ENCODE data around the gene SETD1A.

The SETD1A gene

DNA sequence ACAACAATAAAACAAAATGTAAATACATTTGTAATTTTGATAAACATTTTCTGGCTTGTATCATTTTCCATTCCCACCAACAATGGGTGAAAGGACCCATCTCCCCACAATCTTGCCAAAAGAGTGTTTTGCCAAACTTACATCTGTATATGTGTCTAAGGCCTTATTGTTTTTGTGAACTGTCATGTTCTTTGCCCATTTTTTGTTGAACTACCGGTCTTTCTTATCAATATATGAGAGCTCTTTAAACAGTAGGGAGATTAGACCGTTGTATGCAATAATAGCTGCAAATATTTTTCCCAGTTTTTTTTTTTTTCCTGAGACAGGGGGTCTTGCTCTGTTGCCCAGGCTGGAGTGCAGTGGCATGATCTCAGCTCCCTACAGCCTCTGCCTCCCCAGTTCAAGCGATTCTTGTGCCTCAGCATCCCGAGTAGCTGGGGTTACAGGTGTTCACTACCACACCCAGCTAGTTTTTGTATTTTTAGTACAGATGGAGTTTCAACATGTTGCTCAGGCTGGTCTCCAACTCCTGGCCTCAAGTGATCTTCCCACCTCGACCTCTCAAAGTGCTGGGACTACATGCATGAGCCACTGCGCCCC, 66.2 kb downstream of the SETD1A start:
- H3K4me1 ChIP-seq (ENCODE audit: control insufficient read depth, insufficient read depth, low read length, poor library complexity, severe bottlenecking), result no peaks in the 10 kb centered on the region
- 80 to 95% methylated on average over 2 to 5 of the region's 6 CpGs for WGBS, 2 experiments (ENCODE audit: insufficient coverage in 2 of 2)
- H3K27ac ChIP-seq (ENCODE audit: low read depth, low read length, severe bottlenecking), result no peak overlapping the region
- no peaks in the 10 kb centered on the region for H3K36me3 ChIP-seq (ENCODE audit: control insufficient read depth, insufficient read depth, low read length)
- no peaks in the 10 kb centered on the region for H3K9me3 ChIP-seq (ENCODE audit: control insufficient read depth, low read length)
- H3K4me3 ChIP-seq (ENCODE audit: extremely low read depth, insufficient read depth, low read length, poor library complexity, severe bottlenecking), result no peak overlapping the region

DNA sequence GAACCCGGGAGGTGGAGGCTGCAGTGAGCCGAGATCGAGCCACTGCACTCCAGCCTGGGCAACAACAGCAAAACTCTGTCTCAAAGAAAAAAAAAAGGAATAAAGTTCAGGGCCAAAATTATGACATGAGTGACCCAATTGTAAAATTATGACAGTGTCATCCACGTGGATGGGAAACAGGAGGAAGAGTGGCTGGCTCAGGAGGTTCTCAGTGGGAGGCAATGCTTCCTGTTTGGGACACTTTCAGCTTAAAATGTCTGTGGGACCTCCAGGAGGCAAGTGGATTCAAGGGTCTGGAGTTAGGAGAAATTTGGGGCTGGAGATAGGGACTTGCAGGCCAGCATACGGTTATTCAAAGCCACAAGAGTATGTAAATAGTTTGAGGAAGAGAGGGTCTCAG, 67.8 kb downstream of the SETD1A start:
- Histone ChIP-seq H3K27ac (ENCODE audit: low read depth, low read length, severe bottlenecking) (no peak overlapping the region), H3K36me3 (ENCODE audit: control insufficient read depth, insufficient read depth, low read length) (no peaks in the 10 kb centered on the region), H3K4me1 (ENCODE audit: control insufficient read depth, insufficient read depth, low read length, poor library complexity, severe bottlenecking) (no peaks in the 10 kb centered on the region), H3K4me3 (ENCODE audit: extremely low read depth, insufficient read depth, low read length, poor library complexity, severe bottlenecking) (no peak overlapping the region), H3K9me3 (ENCODE audit: control insufficient read depth, low read length) (no peaks in the 10 kb centered on the region)
- 87 to 91% methylated on average over 5 of the region's 5 CpGs for WGBS, 2 experiments (ENCODE audit: insufficient coverage in 2 of 2)

DNA sequence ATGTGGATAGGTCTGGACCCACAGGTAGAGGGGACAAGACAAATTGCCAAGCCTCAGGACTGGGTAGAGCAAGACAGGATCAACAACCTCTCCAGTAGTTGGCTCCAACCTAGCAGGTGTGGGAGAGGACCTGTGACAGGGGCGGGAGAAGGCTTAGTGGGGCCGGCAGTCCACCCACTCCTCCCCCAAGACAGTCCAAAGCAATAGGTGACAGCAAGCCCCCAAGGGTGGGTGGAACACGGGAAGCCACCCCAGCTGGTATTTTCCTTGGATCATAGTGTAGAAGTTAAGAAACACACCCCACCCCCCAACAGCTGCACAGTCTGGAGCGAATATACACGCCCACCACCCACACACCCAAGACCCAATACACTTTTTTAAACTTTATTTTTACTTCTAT, 71.7 kb downstream of the SETD1A start:
- Histone ChIP-seq H3K36me3 (ENCODE audit: control insufficient read depth, insufficient read depth, low read length) (no peaks in the 10 kb centered on the region), H3K4me1 (ENCODE audit: control insufficient read depth, insufficient read depth, low read length, poor library complexity, severe bottlenecking) (peaks cover 10% of the 10 kb centered on the region), H3K9me3 (ENCODE audit: control insufficient read depth, low read length) (no peaks in the 10 kb centered on the region), H3K4me3 (ENCODE audit: extremely low read depth, insufficient read depth, low read length, poor library complexity, severe bottlenecking) (no peak overlapping the region), H3K27ac (ENCODE audit: low read depth, low read length, severe bottlenecking) (no peak overlapping the region)
- no CpG with 5 or more reads among the region's 5 CpGs for WGBS, 2 experiments (ENCODE audit: insufficient coverage in 2 of 2)

DNA sequence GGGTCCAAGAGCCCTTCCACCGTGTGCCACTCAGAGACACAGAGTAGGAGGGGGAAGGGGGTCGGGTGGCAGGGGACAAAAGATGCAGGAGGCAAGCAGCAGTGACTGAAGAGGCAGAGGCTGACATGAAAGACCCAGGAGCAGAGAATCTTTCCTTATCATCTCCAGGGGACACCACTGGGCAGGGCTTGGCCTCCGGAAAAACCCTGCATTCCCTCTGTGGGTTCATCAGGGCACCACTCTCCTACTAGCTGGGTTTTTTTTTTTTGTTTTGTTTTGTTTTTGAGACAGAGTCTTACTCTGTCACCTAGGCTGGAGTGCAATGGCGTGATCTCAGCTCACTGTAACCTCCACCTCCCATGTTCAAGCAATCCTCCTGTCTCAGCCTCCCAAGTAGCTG, 73.7 kb downstream of the SETD1A start:
- H3K27ac ChIP-seq (ENCODE audit: low read depth, low read length, severe bottlenecking), result no peak overlapping the region
- H3K4me3 ChIP-seq (ENCODE audit: extremely low read depth, insufficient read depth, low read length, poor library complexity, severe bottlenecking), result no peak overlapping the region
- H3K36me3 ChIP-seq (ENCODE audit: control insufficient read depth, insufficient read depth, low read length), result peaks cover 17% of the 10 kb centered on the region
- H3K9me3 ChIP-seq (ENCODE audit: control insufficient read depth, low read length), result no peaks in the 10 kb centered on the region
- WGBS, 2 experiments (ENCODE audit: insufficient coverage in 2 of 2), result 50 to 72% methylated on average over 1 to 2 of the region's 4 CpGs
- peaks cover 10% of the 10 kb centered on the region for H3K4me1 ChIP-seq (ENCODE audit: control insufficient read depth, insufficient read depth, low read length, poor library complexity, severe bottlenecking)

DNA sequence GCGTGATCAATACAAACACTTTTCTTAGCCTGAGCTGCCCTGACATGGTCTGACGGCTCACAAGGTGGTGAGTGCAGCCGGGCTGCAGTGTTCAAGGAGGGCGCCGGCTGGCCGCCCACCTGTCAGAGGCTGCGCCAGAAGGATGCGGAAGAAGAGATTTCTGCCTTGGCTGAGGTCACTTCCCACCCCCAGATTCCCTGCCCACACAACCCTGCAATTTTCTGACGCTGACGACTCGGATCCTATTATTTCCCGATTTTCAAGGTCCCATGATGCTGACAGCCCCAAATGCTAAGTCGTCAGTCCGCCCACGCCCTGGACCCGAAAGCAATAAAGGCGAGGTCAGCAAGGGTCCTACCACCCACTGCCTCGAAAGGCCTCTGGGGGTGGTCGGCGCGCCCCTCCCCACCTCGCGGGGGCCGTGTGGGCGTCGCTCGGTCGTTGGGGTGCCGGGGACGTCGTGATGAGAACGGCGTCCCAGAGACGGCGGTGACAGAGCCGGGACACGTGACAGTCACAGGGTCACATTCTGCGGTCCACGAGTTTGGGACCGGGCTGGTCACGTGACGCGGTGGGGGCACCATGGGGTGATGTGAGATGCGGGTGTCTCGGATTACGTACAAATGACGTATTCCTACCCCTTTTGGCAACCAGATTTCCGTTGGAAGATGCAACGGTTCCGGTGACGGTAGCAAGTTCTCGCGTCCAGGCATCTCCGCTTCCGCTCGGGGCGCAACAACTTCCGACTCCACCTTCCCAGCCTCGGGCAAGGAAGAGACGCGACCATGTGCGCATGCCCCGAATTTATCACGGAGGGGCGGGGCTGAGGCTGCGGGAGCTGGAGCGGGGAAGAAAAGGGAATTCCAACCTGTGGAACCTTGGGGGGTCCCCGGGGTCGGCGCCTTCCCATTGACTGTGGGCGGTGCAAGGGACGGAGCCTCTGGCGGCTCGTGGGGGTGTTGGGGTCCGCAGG, 75.5 kb downstream of the SETD1A start, which contains the start of gene STX4:
Gene STX4 (plus strand): TSS at position 823 of the 973 bp plus-strand sequence. CDS start 248 bp downstream, outside the sequence.
- H3K36me3 ChIP-seq (ENCODE audit: control insufficient read depth, insufficient read depth, low read length), result peaks cover 23% of the 10 kb centered on the region
- H3K4me1 ChIP-seq (ENCODE audit: control insufficient read depth, insufficient read depth, low read length, poor library complexity, severe bottlenecking), result peaks cover 10% of the 10 kb centered on the region
- peak within 1 kb of the TSS; percentile 99 for H3K4me3 ChIP-seq (ENCODE audit: extremely low read depth, insufficient read depth, low read length, poor library complexity, severe bottlenecking)
- WGBS, 2 experiments (ENCODE audit: insufficient coverage in 2 of 2), result 2 to 4% methylated on average over 55 to 72 of the region's 75 CpGs
- H3K27ac ChIP-seq (ENCODE audit: low read depth, low read length, severe bottlenecking), result peak within 1 kb of the TSS; percentile 83
- no peaks in the 10 kb centered on the region for H3K9me3 ChIP-seq (ENCODE audit: control insufficient read depth, low read length)

DNA sequence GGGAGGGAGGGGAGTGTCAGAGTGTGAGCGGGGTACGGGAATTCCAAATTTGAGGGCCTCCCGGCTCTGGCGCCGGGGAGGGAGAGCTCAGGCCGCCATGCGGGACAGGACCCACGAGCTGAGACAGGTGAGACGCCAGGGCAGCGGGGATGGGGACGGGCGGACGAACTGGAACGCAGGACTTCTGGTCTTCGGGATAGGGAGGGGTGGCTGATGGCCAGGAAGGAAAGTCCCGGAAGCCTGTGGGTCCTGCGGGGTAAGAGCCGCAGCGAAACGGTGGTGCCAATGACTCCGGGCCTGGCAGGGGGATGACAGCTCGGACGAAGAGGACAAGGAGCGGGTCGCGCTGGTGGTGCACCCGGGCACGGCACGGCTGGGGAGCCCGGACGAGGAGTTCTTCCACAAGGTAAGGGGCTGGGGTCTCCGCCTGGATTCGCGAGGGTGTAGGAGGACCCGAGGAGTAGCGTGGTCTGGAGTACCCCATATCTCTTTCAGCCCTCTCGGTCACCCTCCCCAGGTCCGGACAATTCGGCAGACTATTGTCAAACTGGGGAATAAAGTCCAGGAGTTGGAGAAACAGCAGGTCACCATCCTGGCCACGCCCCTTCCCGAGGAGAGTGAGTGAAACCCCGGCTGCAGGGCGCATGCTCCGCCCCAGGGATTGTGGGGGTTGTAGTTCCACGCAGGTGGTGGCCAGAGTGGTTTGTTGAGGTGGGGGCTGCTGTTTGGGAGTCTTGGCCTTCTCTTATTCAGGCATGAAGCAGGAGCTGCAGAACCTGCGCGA, 76.3 kb downstream of the SETD1A start:
- H3K9me3 ChIP-seq (ENCODE audit: control insufficient read depth, low read length), result no peaks in the 10 kb centered on the region
- peaks cover 26% of the 10 kb centered on the region for H3K36me3 ChIP-seq (ENCODE audit: control insufficient read depth, insufficient read depth, low read length)
- peaks cover 10% of the 10 kb centered on the region for H3K4me1 ChIP-seq (ENCODE audit: control insufficient read depth, insufficient read depth, low read length, poor library complexity, severe bottlenecking)
- no peak overlapping the region for H3K27ac ChIP-seq (ENCODE audit: low read depth, low read length, severe bottlenecking)
- H3K4me3 ChIP-seq (ENCODE audit: extremely low read depth, insufficient read depth, low read length, poor library complexity, severe bottlenecking), result peak overlapping the region; percentile 99
- 1% methylated on average over 37 to 40 of the region's 47 CpGs for WGBS, 2 experiments (ENCODE audit: insufficient coverage in 2 of 2)
